AG04449 (cell line): Measurements from ENCODE around the gene PROM1.
A peak's percentile ranks its signal among the peaks of the same experiment; 100 is the strongest.

Experiments
- CTCF ChIA-PET: fragments of 350-600 bp; formaldehyde crosslinking; extraction: SDS; loops from one replicate; lab custom pipeline; 2021; ENCODE audit warnings: antibody characterized with exemption; lab: Yijun Ruan, JAX
- POLR2A ChIA-PET: fragments of 400-600, 350-600 bp; formaldehyde crosslinking; extraction: SDS; loops from one replicate; lab custom pipeline; 2020; ENCODE audit warnings: antibody characterized with exemption, inconsistent platforms; lab: Yijun Ruan, JAX
- DNase-seq: peaks from one replicate; pipeline ENCODE4 v3.0.0-alpha.2; 2010; ENCODE audit warnings: low read depth, low spot score
- H3K4me3 ChIP-seq: 2 replicates; pipeline ENCODE4 v1.5.1; 2011; ENCODE audit warnings: low read depth, mild to moderate bottlenecking, control low read depth, low read length
- TF ChIP-seq, protein P1 (sequence below): IDR thresholded peaks from one replicate; pipeline ENCODE4 v1.5.1; 2011; ENCODE audit warnings: mild to moderate bottlenecking, moderate library complexity, low read length, control low read depth, inconsistent platforms; ENCODE audit not compliant: insufficient read depth; ENCODE audit errors: missing control alignments

Gene PROM1

DNA sequence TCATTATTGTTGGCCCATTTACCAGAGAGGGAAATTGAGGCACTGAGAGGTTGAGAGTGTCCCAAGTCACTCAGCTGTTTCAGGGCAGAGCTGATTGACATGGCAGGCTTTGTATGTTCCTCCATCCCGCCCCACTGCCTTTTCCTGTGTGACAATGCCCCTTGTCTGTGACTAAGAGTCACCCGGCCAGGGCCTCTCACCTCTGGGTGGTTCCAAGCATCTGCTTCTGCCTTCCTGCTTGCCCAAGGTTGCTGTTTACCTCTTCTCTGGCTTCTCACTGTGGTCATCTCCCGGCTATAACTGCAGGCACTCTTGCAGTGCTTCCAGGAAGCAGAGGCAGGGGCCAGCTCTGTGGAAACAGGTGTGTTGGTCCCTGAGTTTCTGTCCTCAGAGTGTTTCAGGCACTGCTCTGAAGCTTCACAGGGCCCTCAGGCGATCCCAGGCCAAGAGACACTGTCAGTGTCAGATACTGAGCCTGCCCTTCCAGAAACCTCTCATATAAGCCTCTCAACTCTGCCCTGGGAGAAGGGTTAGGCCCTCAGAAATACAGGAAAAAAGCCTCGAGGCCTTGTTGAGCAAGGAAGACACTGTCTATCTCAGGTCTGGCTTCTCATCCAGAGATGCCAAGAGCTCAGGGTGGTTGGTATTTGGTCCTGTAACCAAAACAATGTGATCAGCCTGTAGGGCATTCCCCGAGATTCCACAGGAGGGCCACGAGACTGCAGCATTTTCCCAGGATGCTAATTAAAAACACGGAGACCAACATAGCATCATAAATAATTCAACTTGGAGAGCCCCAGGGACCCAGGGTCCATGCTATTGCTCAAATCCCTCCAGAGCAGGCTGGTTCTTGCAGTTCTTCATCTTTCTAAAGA lies 42.0 kb upstream of the PROM1 start:
- no peak overlapping the region for H3K4me3 ChIP-seq
- TF ChIP-seq, protein P1, sequence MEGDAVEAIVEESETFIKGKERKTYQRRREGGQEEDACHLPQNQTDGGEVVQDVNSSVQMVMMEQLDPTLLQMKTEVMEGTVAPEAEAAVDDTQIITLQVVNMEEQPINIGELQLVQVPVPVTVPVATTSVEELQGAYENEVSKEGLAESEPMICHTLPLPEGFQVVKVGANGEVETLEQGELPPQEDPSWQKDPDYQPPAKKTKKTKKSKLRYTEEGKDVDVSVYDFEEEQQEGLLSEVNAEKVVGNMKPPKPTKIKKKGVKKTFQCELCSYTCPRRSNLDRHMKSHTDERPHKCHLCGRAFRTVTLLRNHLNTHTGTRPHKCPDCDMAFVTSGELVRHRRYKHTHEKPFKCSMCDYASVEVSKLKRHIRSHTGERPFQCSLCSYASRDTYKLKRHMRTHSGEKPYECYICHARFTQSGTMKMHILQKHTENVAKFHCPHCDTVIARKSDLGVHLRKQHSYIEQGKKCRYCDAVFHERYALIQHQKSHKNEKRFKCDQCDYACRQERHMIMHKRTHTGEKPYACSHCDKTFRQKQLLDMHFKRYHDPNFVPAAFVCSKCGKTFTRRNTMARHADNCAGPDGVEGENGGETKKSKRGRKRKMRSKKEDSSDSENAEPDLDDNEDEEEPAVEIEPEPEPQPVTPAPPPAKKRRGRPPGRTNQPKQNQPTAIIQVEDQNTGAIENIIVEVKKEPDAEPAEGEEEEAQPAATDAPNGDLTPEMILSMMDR, result no peak
- ChIA-PET CTCF (no interaction called here), POLR2A (no interaction called here)
- DNase-seq, result peak; percentile 3

DNA sequence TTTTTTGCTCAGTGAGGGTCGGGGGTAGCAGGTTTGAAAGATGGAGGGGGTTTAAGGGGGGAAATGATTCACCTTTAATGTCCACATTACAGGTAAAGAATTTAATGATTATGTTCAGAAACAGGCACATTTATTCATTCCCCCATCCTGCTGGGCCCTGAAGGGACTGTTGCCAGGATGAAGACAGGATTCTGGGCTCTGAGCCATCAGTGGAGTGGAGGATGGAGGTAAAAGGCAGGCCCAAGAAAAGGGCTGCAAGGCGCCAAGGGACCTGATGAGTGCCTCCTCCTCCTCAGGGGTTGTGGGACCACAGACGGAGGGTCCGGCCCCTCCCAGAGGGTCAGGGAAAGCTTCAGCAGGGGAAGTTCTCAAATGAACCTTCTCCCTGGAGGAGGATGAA lies 40.4 kb upstream of the PROM1 start:
- no peak for DNase-seq
- CTCF ChIA-PET, result no interaction called here
- H3K4me3 ChIP-seq, result no peak overlapping the region
- TF ChIP-seq, protein P1, result no peak
- POLR2A ChIA-PET, result no interaction called here

DNA sequence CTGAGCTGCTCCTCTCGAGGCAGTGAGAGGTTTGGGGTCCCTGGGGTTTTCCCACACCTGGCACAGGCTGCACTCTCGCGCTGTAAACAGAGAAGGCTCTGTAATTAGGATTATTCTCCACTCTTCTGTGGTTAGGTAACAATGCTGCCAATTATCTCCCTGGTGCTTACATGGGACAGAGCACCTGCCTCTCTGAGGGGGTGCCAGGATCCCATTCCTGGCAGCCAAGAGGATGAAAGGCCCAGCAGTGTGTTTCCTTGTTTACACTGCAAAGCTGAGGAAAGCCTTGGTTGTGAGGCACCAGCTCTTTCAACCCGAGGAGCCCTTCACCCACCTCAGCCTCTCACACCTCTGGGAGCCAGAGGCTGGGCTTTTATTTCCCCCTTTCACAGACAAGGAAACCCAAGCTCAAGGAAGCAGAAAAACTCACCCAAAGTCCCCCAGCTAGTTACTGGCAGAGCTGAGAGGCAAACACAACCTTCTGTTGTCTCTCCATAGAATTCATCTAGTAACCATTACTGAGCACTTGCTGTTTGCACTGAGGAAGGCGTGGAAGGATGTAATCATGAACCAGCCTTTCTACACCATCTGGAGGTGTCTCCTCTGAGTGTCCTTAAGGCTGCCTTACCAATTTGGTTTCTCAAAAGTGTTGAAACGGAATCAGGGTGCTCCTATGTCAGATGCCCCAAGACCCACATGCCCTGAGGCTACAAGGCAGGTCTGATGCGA lies 39.7 kb upstream of the PROM1 start:
- no peak overlapping the region for H3K4me3 ChIP-seq
- ChIA-PET POLR2A (no interaction called here), CTCF (no interaction called here)
- no peak for DNase-seq
- TF ChIP-seq, protein P1, result no peak

DNA sequence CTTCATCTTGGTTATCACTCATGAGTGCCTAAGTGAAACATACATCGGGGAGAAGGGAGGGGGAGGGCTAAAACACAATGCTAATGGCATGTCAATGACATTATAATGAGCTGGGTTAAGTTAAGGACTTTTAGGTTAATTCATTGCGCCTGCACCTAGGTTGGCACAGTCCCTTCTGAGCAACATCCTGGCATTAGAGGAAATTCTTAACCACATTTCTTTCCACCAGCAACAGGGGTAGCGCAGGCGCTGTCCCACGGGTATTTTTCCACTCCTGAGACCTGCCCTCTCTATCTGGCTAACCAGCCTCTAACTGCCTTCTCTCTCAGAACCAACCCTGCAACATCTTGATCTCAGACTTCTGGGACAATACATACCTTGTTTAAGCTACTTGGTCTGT lies 39.0 kb upstream of the PROM1 start:
- ChIA-PET POLR2A (no interaction called here), CTCF (no interaction called here)
- DNase-seq, result no peak
- TF ChIP-seq, protein P1, result no peak
- no peak overlapping the region for H3K4me3 ChIP-seq

DNA sequence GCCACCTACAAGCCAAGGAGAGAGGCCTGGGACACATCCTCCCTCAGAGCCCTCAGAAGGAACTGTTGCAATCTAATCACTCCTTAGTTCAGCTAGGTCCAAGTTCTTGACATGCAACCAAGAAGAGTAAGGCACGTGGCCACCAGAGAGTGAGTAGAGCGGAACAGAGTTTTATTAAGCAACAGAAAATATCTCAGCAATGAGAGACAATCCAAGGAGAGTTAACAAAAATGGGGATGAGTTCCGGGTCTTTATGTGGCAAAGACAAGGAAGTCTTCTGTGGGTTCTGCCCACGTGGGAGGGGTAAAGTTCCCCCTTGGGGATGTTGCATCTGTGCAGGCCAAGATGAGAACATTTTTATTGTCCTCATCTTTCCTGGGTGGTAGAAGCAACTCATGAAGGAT lies 38.5 kb upstream of the PROM1 start:
- no peak overlapping the region for H3K4me3 ChIP-seq
- CTCF ChIA-PET, result no interaction called here
- no peak for DNase-seq

More for the DNA sequence above, 38.5 kb upstream of the PROM1 start:
- POLR2A ChIA-PET, result no interaction called here
- TF ChIP-seq, protein P1, result no peak
